K562 (cell line): ENCODE data around the gene GAL3ST1. TPM values are rescaled to one million over a fixed set of nuclear protein-coding genes. Genes with fewer than 3 reads are reported as not detected.

ENCODE experiments used
- BCOR ChIP-seq: fragments of 450-650 bp; IDR thresholded peaks from 2 replicates; pipeline ENCODE4 v1.6.1; 2016
- polyA plus RNA-seq, 8 experiments: library from polyadenylated mRNA; depleted of rRNA in 4 of 8; stranded (reverse) in 5 of 8; unstranded in 3 of 8; fragments of >200 nt; fragmentation: Nextera tagmentation in 2 of 8; fragmentation: Illumina TruSeq in 1 of 8; extraction: Ambion mirVana in 2 of 8; extraction: Trizol in 1 of 8; gene quantifications; 2 replicates each; pipeline versions ENCODE4 v1.2.1 to v1.2.3, GENCODE V29; 2011 to 2014; ENCODE audit warnings: inconsistent platforms in 1 of 8, missing spikeins in 1 of 8
- total RNA-seq, 7 experiments: library from RNA; depleted of rRNA in 6 of 7; stranded (reverse); fragments of >200 nt in 6 of 7; fragmentation: Illumina TruSeq in 2 of 7; extraction: Trizol in 2 of 7; gene quantifications; 2 replicates each; pipeline versions ENCODE4 v1.2.1 to v1.2.3, GENCODE V29; 2011 to 2021; ENCODE audit warnings: low replicate concordance in 1 of 7
- TF ChIP-seq, protein P1 (sequence below), 2 experiments: IDR thresholded peaks in 1 of 2; conservative IDR thresholded peaks in 1 of 2; 2 replicates each; pipeline ENCODE4 v1.6.1; 2016; ENCODE audit warnings: low read depth in 2 of 2, mild to moderate bottlenecking in 1 of 2, missing compliant biosample characterization in 1 of 2, missing genetic modification characterization in 1 of 2, moderate library complexity in 1 of 2
- TF ChIP-seq, protein P2 (sequence below), 3 experiments: IDR thresholded peaks in 2 of 3; conservative IDR thresholded peaks in 1 of 3; 2 replicates each; pipeline ENCODE4 v1.5.1; 2011 to 2012; ENCODE audit warnings: low read length in 3 of 3, mild to moderate bottlenecking in 3 of 3, control low read depth in 2 of 3, improper control_type of control experiment in 1 of 3, inconsistent platforms in 1 of 3, low read depth in 1 of 3, mixed read lengths in 1 of 3, moderate library complexity in 1 of 3; ENCODE audit not compliant: insufficient read depth in 2 of 3
- TF ChIP-seq, protein P3 (sequence below): fragments of 450-650 bp; IDR thresholded peaks from 2 replicates; pipeline ENCODE4 v1.6.1; 2016

Gene GAL3ST1
- total and polyA plus RNA-seq, 9 of the 15 experiments (the other 6 are each of a cell fraction or from before 2014, with no cell fraction given): 0.03 to 1.9 (median 0.33) TPM; not detected in 1

DNA sequence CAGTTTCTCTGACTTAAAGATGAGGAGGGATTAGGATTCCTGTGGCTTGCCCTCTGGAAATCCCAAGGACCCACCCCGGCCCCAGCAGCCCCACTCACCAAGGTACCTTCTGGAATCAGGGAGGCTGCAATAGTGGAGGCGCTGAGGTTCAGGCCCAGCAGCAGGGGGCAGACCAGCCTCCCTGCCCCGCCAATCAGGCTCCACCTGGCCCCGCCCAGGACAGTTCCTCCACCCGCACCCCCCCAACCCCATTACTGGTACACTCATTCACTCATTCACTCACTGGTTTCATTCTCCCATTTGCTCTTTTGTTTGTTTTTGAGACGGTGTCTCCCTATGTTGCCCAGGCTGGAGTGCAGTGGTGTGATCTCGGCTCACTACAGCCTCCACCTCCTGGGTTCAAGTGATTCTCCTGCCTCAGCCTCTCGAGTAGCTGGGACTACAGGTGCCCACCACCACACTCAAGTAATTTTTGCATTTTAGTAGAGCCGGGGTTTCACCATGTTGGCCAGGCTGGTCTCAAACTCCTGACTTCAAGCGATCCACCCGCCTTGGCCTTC lies 13.7 kb downstream of the GAL3ST1 start (continued):
- TF ChIP-seq, protein P1, sequence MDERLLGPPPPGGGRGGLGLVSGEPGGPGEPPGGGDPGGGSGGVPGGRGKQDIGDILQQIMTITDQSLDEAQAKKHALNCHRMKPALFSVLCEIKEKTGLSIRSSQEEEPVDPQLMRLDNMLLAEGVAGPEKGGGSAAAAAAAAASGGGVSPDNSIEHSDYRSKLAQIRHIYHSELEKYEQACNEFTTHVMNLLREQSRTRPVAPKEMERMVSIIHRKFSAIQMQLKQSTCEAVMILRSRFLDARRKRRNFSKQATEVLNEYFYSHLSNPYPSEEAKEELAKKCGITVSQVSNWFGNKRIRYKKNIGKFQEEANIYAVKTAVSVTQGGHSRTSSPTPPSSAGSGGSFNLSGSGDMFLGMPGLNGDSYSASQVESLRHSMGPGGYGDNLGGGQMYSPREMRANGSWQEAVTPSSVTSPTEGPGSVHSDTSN (CRISPR knock-in tag; IDR thresholded peaks at IDR 0.05; ENCODE audit: low read depth): 0 out of 2 replicates have a peak, but pooled peaks have one; percentile 37
- TF ChIP-seq, protein P1 (tag; conservative IDR thresholded peaks at IDR 0.05; ENCODE audit: low read depth): 0 out of 2 replicates have a peak, but pooled peaks have one; percentile 23
- peak; percentile 50; the same call in 1 of the 2 replicates for TF ChIP-seq BCOR
- TF ChIP-seq, protein P2, sequence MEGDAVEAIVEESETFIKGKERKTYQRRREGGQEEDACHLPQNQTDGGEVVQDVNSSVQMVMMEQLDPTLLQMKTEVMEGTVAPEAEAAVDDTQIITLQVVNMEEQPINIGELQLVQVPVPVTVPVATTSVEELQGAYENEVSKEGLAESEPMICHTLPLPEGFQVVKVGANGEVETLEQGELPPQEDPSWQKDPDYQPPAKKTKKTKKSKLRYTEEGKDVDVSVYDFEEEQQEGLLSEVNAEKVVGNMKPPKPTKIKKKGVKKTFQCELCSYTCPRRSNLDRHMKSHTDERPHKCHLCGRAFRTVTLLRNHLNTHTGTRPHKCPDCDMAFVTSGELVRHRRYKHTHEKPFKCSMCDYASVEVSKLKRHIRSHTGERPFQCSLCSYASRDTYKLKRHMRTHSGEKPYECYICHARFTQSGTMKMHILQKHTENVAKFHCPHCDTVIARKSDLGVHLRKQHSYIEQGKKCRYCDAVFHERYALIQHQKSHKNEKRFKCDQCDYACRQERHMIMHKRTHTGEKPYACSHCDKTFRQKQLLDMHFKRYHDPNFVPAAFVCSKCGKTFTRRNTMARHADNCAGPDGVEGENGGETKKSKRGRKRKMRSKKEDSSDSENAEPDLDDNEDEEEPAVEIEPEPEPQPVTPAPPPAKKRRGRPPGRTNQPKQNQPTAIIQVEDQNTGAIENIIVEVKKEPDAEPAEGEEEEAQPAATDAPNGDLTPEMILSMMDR (IDR thresholded peaks at IDR 0.05 in 2 of 3, conservative IDR thresholded peaks at IDR 0.05 in 1 of 3; ENCODE audit: insufficient read depth in 2 of 3, low read depth in 1 of 3, low read length in 3 of 3): peak; percentile 22 to 48 (median 38); a peak in 4 of 6 replicates
- TF ChIP-seq, protein P3, sequence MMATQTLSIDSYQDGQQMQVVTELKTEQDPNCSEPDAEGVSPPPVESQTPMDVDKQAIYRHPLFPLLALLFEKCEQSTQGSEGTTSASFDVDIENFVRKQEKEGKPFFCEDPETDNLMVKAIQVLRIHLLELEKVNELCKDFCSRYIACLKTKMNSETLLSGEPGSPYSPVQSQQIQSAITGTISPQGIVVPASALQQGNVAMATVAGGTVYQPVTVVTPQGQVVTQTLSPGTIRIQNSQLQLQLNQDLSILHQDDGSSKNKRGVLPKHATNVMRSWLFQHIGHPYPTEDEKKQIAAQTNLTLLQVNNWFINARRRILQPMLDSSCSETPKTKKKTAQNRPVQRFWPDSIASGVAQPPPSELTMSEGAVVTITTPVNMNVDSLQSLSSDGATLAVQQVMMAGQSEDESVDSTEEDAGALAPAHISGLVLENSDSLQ: peak; percentile 93
